Activated CD4-positive, alpha-beta T cell treated with anti-CD3 and anti-CD28 coated beads, Interleukin-2, amount 50 U/mL, for 24 hours (primary cell): Measurements from ENCODE around the gene TJP3.

Experiments
- DNase-seq, 2 donors: peaks; one replicate each; pipeline ENCODE4 v3.0.0-alpha.2; 2020; ENCODE audit warnings: low read depth in 1 of 2, low spot score in 1 of 2

Gene TJP3

DNA sequence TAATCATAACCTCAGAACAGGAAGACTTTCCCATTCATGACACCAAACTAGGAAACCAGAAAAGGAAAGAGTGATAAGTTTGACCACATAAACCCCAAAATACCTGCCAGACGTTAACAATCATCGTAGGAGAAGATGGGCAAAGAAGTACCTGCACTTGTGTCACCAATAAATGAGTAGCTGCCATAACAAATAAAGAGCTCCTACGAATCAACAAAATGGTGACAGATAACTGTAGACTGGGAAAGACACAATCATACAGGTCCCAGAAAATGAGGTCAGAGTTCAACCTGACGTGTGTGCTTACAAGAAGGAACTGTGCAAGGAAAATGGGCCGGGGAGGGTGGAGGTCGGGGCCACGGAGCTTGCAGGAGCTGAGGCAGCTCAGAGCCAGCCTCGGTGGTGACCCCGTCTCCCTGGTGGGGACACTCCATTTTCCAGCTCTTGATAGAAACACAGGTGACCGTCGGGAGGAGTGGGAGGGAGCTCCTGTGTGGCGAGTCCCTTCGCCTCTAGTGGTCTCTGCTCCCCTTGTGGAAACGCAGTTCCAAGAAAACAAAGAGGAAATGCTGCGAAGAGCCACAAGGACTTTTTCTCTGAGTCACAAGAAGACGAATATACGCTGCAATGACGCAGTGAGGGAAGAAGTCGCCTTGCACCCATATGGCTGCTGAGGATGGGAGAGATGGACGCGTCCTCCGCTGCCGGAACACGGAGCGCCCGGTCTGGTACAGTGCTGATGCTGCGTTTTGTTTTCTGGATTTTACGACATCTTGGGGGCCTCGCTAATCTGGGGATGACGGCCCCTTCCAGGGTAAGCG lies 17.4 kb upstream of the TJP3 start:
- no peak for DNase-seq

- DNase-seq: no peak
Observed at GRCh38 chr19:3691372-3691716, 16.8 kb upstream of the TJP3 start.

- DNase-seq: no peak
Observed at GRCh38 chr19:3691726-3692125, 16.5 kb upstream of the TJP3 start.

DNA sequence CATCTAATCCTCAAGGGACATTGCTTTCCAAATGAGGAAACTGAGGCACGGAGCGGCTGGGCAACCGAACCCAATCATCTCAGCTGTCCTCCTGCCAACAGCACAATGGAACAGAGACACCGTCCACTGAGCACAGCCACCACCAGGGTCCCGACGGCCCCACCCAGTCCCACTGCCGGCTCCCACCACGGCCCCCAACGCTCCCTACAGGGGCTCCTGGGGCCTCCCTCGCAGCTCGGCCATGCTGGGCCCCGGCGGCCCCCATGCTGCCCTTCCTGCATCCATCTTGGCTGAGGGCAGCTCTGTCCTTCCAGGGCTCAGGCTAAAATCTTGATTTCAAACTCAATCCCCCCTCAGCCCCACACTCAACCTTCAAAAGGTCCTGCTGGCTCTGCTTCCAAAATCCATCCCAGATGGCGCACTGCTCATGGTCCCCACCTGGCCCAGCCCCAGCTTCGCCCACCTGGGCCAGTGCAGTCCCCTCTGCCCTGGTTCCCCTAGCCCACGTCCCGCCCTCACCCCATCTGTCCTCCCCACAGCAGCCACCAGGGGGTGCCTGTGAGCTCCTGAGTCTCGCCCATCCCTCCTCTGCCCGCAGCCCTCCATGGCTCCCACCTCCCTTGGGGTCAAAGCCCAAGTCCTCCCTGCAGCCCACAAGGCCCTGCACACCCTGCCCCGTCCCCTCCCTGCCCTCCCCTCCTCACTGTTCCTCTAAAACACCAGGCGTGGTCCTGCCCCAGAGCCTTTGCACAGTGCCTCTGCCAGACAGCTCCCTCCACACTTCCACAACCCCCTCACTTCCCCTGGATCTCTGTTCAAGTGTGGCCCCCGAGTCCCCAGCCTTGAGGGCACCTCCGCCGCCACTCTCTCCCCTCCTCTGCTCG lies 15.8 kb upstream of the TJP3 start:
- peak in 1 of 2 donors; percentile 24 for DNase-seq

DNA sequence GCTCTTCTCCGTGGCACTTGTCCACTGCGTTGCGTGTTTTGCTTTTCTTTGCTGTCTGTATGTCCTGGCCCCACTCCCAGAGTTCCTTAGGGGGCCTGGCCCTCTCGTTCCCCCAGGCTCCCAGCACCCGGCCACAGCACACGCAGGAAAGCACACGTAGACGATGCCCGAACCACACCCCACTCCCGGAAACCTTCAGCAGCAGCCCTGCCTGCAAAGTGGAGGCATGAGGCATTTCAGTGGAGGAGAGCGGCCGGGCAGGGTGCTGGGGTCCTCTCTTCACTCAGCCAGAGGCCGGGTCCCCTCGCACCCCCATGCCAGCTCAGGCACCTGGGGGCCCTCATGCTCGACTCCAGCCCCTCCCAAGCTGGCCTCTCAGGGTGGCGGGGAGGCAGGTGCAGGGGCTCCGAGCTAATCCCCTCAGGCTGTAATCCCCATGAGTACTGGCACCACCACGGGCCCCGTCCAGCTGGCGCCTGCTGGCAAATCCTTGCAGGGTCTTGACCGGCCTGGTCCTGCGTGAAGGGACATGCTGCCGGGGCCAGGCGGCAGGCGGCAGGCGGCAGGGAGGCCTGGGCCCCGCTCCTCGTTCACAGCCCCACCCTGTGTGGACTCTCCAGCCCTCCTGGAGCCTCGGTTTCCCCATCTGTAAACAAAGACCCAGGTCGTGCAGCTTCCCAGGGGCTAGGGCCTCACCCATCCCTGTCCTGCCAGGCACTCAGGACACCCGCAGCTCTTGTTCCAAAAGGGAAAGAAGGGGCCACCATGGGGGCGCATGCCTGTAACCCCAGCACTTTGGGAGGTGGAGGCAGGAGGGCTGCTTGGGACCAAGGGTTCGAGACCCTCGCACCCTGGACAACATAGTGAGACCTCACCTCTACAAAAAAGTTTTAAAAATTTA lies 14.9 kb upstream of the TJP3 start:
- DNase-seq: no peak

DNA sequence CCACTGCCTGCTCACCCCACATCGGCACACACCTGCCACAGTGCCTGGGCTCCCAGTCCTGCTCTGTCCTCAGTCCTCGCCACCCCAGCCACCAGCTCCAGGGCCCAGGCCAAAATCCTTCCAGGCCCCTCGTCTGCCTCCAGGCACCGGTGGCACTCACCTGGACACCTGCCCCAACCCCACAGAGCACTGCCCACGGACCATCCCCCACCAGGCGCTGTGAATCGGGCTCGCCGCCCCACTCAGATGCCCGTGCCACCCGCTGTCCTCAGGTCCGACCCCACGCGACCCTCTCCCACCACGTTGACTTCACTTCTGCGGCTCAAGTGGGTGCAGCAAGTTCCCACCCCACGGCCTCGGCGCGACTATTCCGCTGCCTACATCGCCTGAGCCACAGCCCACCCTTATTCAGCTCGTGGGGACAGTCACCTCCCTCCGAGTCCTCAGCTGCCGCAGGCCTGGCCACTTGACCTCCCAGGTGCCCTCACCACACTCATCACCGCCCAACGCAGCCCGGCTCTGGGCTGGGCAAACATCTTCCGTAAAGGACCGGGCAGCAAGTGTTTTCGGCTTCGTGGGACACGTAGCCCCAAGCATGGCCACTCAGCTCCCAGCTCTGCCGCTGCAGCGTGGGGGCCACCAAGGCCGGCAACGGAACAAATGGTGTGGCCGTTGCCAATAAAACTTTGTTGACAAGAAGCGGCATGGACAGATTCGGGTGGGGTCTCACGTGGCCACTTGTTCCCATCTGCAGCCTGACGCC lies 13.6 kb upstream of the TJP3 start:
- DNase-seq: no peak

GRCh38 chr19:3695124-3695733 lies 13.0 kb upstream of the TJP3 start:
- no peak for DNase-seq

DNA sequence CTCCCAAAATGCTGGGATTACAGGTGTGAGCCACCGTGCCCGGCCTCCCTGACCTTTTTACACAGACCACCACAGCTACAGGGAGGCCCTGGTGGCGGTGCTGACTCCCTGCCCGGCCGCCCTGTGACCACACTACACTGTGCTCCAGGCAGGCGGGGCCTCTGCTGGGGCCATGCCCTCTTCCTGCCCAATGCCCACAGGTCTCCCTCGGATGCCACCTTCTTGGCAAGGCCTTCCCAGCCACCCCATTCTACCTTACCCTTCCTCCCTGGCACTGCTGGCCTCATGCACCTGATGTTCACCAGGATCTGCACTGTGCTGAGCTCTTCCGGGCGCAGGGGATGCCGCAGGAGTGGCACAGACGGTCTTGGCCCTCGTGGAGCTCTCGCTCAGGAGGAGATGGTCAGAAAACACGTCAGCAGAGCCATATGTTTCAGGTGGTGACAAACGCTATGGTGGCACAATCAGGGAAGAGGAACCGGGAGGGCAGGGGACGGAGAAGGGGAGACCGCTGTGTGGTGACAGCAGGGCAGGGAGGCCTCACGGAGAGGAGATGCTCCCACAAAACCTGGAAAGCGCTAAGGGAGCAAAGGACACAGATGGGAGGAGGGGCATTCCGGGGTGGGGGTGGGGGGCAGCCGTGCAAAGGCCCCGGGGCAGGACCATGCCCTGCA lies 12.1 kb upstream of the TJP3 start:
- no peak for DNase-seq

GRCh38 chr19:3696660-3696995 lies 11.6 kb upstream of the TJP3 start:
- no peak for DNase-seq

DNA sequence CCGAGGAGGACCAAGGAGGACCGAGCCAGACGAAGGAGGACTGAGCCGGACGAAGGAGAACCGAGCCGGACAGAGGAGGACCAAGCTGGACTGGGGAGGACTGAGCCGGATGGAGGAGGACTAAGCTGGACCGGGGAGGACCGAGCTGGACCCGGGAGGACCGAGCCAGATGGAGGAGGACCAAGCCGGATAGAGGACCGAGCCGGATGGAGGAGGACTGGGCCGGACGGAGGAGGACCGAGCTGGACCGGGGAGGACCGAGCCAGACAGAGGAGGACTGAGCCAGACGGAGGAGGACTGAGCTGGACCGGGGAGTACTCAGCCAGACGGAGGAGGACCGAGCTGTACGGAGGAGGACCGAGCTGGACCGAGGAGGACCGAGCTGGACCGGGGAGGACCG lies 11.1 kb upstream of the TJP3 start:
- DNase-seq: no peak

DNA sequence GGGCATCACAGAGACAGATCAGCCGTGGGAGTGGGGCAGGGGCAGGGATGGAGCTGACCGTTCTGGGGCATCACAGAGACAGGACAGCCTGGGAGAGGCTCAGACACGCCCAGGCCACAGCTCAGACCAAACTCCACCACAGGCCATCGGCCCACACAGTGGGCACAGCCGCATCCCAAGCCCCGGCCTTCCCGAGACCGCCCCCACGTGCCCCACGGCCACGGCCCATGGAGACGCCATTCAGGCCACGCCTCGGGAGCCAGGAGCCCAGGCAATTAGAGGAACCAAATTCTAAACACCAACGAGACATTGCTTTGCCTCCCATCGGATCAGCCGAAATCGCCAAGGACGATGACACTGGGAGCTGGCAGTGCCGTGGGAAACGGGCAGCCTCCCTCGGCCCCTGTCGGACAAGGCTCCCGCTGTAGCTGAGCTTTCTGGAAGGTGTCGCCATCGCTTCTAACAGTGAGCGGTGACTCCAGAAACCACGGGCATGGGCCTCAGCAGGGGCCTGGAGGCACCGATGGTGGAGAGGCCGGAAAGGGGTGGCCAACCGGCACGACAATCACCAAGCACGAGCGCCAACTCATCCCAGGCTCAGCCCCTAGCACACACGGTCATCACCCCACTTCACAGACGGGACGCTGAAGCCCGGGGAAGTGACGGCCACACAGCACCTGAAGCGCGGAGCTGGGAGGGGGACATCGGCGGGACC lies 10.4 kb upstream of the TJP3 start:
- DNase-seq: no peak

DNA sequence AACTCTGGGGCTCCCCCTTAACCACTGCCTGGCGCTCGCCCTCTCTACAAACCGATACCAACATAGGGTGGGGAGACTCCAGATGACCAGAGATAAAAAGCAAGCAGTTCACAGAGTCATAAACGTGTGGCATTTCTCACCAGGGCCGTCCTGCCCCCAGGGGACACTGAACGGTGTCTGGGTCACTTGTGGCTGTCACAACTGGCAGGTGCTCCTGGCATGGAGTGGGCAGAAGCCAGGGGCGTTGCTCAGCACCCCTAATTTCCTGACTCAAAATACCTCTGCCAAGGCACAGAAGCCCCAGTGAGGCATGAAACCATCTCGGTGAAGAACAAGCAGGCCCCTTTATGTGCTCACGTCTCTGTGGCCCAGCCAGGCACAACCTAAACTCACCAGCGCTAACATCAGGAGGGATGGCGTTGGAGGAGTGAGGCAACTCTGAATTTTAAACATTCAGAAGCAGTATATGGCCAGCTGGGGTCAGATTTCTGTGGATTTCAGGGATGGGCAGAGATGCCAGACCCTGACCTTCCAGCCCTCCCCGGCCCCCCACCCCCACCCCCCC lies 9.7 kb upstream of the TJP3 start:
- no peak for DNase-seq

DNA sequence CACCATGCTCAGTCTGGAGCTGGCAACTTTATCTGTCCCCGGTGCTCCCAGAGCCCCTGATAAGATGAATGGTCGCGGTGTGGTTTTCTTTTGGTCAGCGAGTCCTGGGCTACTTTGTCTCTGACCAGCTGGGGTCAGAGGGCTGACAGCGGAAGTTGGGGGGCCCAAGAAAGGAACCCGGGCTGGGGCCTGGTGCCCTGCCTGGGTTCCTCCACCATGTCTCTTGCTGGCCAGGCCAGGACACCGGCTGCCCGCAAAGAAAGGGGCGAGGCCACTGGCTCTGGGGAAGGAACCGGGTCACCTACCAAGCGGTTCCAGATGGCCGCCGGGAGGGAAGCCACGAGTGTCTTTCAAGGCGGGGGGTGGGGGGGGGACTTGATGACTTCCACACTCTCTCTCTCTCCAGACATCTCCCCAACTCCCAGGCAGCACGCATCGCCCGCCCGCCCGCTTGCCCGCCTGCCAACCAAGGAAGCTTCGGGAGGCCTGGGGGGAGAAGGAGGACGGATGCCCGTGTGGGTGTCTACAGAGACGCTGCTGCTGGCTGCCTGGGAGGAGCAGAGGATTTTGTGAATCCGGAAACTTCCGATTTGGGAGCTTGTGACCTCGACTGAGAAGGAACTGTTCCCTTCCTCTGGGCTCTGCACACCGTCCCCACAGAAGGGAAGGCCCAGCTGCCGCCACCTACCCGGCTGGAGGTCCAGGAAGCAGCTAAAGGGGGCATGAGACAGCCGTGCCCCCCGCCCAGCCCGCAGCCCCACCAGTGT lies 9.0 kb upstream of the TJP3 start:
- no peak for DNase-seq

- DNase-seq: no peak
Observed at GRCh38 chr19:3699741-3700241, 8.4 kb upstream of the TJP3 start.

DNA sequence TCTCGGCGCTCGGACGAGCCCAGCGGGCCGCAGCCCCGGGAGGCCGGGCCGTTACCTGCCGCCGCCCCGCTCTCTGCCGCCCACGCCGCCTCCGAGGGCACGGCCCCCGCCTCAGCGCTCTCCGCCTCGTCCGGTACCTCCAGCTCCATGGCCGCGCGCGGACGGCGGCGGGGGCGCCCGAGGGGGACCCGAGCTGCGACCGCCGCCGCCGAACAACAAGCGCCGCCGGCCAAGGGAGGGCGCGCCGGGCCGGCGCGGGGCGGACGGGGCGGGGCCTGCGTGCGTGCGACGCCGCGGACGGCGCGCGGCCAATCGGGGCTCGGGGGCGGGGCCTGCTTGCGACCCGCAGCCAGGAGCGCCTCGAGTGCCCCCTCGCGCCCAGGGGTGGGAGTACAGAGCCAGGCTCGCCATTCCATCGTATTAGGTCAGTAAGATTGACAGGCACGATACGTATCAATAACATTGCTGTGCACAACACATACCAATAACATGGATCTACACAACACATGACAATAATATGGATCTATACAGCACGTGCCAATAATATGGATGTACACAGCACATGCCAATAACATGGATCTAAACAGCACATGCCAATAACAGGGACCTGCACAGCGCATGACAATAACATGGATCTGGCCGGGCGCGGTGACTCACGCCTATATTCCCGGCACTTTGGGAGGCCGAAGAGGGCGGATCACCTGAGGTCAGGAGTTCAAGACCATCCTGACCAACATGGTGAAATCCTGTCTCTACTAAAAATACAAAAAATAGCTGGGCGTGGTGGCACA lies 7.7 kb upstream of the TJP3 start, which contains the start of gene PIP5K1C:
Gene PIP5K1C (minus strand): TSS at position 227 of the 791 bp plus-strand sequence. CDS start 78 bp downstream, at position 149.
- DNase-seq: peak; percentile 85 to 89

DNA sequence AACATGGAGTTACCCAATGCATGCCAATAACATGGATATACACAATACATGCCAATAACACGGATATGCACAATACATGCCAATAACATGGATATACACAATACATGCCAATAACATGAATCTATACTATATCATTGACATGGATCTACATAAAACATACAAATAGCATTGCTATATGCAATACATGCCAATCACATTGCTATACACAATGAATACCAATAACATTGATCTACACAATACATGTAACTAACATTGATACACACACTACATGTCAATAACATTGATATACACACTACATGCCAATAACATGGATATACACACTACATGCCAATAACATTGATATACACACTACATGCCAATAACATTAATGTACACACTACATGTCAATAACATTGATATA lies 7.0 kb upstream of the TJP3 start:
- no peak for DNase-seq

GRCh38 chr19:3707868-3708206 lies 347 bp upstream of the TJP3 start:
- no peak for DNase-seq
